Upper lobe of left lung (tissue), 6 donors: ENCODE measurements around the gene ABLIM2. TPM values are rescaled to one million over a fixed set of nuclear protein-coding genes. Genes with fewer than 3 reads are reported as not detected.

Experiments
- ATAC-seq, 2 donors: fragments of 200-7000 bp; cut with Tn5 transposase; one replicate each; pipeline ENCODE4 v1.9.1; 2022; ENCODE audit warnings: mild to moderate bottlenecking in 2 of 2, moderate library complexity in 2 of 2; ENCODE audit not compliant: low FRiP score in 2 of 2
- DNase-seq, 2 donors: peaks; one replicate each; pipeline ENCODE4 v3.0.0-alpha.2; 2019 to 2020
- H3K27ac ChIP-seq, 4 donors: fragments of 200-600 bp; sonication (generic); one replicate each; pipeline ENCODE4 v1.5.1; 2016 to 2019
- H3K27me3 ChIP-seq, 4 donors: fragments of 200-600 bp; sonication (generic); one replicate each; pipeline ENCODE4 v1.5.1; 2017 to 2019
- H3K36me3 ChIP-seq, 4 donors: fragments of 200-600 bp; sonication (generic); one replicate each; pipeline ENCODE4 v1.5.1; 2016 to 2019
- H3K4me1 ChIP-seq, 4 donors: fragments of 200-600 bp; sonication (generic); one replicate each; pipeline ENCODE4 v1.5.1; 2018 to 2019
- H3K4me3 ChIP-seq, 4 donors: fragments of 200-600 bp; sonication (generic); one replicate each; pipeline ENCODE4 v1.5.1; 2017 to 2019; ENCODE audit warnings: mild to moderate bottlenecking in 2 of 4, moderate library complexity in 1 of 4
- H3K9me3 ChIP-seq, 4 donors: fragments of 200-600 bp; sonication (generic); one replicate each; pipeline ENCODE4 v1.5.1; 2018 to 2019
- CTCF ChIP-seq, 6 experiments: fragments of 450-650 bp in 4 of 6; fragments of 200-600 bp in 2 of 6; sonication (generic) in 2 of 6; IDR thresholded peaks; one replicate each; pipeline ENCODE4 v1.5.1; 2016 to 2019; ENCODE audit warnings: antibody characterized with exemption in 6 of 6
- EP300 ChIP-seq, 4 donors: sonication (generic); formaldehyde crosslinking; IDR thresholded peaks; one replicate each; pipeline ENCODE4 v1.5.1; 2017; ENCODE audit warnings: antibody characterized with exemption in 4 of 4, control low read depth in 2 of 4
- POLR2A ChIP-seq, 4 donors: fragments of 450-650 bp; IDR thresholded peaks; one replicate each; pipeline ENCODE4 v1.5.1; 2016 to 2017; ENCODE audit warnings: antibody characterized with exemption in 4 of 4, mild to moderate bottlenecking in 2 of 4
- POLR2AphosphoS5 ChIP-seq, 2 donors: sonication (generic); formaldehyde crosslinking; IDR thresholded peaks; one replicate each; pipeline ENCODE4 v1.5.1; 2017; ENCODE audit warnings: antibody characterized with exemption in 2 of 2
- WGBS, 2 donors: methylation state at CpG; one replicate each; pipeline ENCODE4 v1.1.5; 2017 to 2018; 5-methylcytosine and 5-hydroxymethylcytosine counted together
- total RNA-seq, 6 donors: library from RNA; depleted of rRNA in 4 of 6; stranded (reverse); fragments of >200 nt in 4 of 6; gene quantifications; one replicate each; pipeline versions ENCODE4 v1.1.0 to v1.2.1, GENCODE V29; 2016 to 2021
- donor health status: DM: no; HTN: no; CAD: no; lungs with moderate emphysema.
- donor health status: DM: no; HTN: yes; CAD: no; lungs with severe emphysema.

ABLIM2 gene
- total RNA-seq, 6 donors from 2014 or later = 3.6 to 36.9 (median 8.1) TPM

GRCh38 chr4:8087921-8088495, 70.6 kb downstream of the ABLIM2 start:
- H3K27me3 ChIP-seq = no peaks in the 10 kb centered on the region
- no peak for ATAC-seq
- TF ChIP-seq POLR2AphosphoS5 (IDR thresholded peaks at IDR 0.05) = no peak
- TF ChIP-seq POLR2A (IDR thresholded peaks at IDR 0.05) = no peak
- TF ChIP-seq CTCF (IDR thresholded peaks at IDR 0.05) = no peak
- H3K4me3 ChIP-seq = no peak overlapping the region
- H3K9me3 ChIP-seq = peaks cover 0 to 3% (median 0%) of the 10 kb centered on the region in 4 donors
- 80 to 83% methylated on average over 14 to 18 of the region's 18 CpGs for WGBS, 2 donors
- no peaks in the 10 kb centered on the region for H3K36me3 ChIP-seq
- H3K4me1 ChIP-seq = no peaks in the 10 kb centered on the region
- no peak overlapping the region for H3K27ac ChIP-seq
- DNase-seq = no peak

DNA sequence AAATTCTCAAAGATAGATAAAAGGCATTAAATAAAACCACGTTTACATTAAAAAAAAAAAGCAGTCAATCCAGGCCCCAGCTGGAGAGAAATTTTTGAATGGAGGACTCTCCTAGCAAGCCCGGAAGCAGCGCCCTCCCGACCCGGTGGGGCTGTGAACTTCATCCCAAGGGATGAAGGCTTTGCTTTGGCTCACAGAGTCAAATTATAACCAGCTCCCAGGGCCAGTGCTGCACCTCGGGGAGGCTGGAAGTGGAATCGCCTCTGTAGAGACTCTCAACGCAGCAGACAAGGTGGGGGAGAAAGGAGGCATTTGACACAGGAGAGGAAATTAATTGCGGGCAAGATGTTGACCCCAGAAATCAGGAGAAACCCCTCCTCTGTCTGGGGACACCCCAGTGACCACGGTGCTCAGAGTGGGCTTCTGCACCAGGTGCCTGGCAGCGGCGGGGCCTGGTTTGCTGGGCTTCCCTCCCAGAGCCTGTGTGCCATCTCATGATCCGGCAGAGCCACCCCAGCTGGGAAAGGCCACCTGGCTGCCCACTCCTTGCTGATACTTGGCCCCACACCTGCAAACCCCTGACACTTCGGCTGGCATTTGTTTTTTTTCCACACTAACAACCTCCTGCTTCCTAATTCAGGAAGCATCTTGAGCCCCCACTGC, 71.7 kb downstream of the ABLIM2 start:
- Histone ChIP-seq H3K4me3 (no peak overlapping the region), H3K27ac (no peak overlapping the region), H3K4me1 (no peaks in the 10 kb centered on the region), H3K27me3 (no peaks in the 10 kb centered on the region), H3K9me3 (no peaks in the 10 kb centered on the region), H3K36me3 (no peaks in the 10 kb centered on the region)
- ATAC-seq (no peak), DNase-seq (no peak)
- no peak for TF ChIP-seq POLR2A (IDR thresholded peaks at IDR 0.05)
- TF ChIP-seq CTCF (IDR thresholded peaks at IDR 0.05) = no peak
- TF ChIP-seq POLR2AphosphoS5 (IDR thresholded peaks at IDR 0.05) = no peak
- no peak for TF ChIP-seq EP300 (IDR thresholded peaks at IDR 0.05)
- WGBS, 2 donors = 66 to 74% methylated on average over 13 to 14 of the region's 14 CpGs

DNA sequence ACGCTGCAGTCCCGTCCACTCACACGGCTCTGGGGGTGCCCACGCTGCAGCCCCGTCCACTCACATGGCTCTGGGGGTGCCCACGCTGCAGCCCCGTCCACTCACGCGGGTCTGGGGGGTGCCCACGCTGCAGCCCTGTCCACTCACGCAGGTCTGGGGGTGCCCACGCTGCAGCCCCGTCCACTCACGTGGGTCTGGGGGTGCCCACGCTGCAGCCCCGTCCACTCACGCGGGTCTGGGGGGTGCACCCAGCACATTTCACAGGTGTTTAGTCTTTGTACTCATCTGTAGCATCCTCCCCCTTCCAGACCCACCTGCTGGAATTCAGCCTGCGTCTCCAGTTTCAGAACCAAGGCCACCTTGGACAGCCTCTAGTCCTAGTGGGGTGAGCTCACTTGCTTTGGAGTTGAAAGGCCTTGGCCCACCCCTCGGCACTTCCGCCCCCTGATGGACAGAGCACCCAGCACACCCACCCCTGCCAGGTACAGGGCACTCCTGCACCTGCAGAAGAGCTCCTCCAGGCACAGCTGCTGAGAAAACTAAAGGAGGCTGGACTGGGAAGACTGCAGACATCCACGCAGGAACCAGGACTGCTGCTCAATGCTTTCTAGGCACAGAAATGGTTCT, 73.0 kb downstream of the ABLIM2 start:
- Histone ChIP-seq H3K9me3 (no peaks in the 10 kb centered on the region), H3K4me1 (no peaks in the 10 kb centered on the region), H3K27ac (no peak overlapping the region), H3K36me3 (no peaks in the 10 kb centered on the region), H3K4me3 (no peak overlapping the region), H3K27me3 (no peaks in the 10 kb centered on the region)
- no peak for DNase-seq
- ATAC-seq = no peak
- 74 to 89% methylated on average over 12 to 22 of the region's 22 CpGs for WGBS, 2 donors
- no peak for TF ChIP-seq EP300 (IDR thresholded peaks at IDR 0.05)
- no peak for TF ChIP-seq CTCF (IDR thresholded peaks at IDR 0.05)
- no peak for TF ChIP-seq POLR2A (IDR thresholded peaks at IDR 0.05)
- TF ChIP-seq POLR2AphosphoS5 (IDR thresholded peaks at IDR 0.05) = no peak

DNA sequence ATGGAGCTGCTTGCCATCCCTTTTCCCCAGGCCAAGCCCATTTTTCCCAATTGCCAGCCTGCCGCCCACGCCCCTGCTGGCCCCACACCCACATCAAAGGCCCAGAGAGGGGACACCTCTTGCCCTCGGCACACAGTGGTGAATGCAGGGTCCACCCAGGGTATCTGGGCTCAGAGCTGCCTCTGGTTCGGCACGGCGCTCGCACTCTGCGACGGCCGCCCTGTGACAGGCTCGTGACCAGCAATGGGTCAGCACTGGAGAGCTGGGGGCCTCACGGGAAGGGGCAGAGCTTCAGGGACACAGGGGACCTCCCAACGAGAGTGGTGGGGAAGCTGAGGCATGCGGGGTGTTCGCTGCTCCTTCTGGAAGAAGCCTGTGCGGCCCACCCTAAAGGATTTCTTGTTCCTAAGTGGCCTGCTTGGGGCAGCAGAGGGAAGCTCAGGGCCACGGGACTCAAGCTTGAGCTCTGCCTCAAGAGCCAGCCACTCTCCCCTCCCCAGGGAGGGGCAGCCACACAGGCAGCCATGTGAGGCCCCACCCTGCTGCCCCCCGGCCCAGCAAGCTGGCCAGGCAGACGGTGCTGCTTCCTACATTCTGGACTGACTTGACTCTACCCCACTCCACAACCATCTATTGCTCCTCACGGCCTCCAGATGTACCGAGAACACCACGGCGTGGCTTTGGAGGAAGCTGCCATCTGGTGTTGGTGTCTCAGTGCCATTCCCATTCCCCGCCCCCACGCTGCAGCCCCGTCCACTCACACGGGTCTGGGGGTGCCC, 73.7 kb downstream of the ABLIM2 start:
- 92 to 94% methylated on average over 16 to 27 of the region's 27 CpGs for whole genome bisulfite sequencing, 2 donors
- DNase-seq (no peak), ATAC-seq (no peak)
- Histone ChIP-seq H3K4me3 (no peak overlapping the region), H3K27ac (no peak overlapping the region), H3K9me3 (no peaks in the 10 kb centered on the region), H3K4me1 (no peaks in the 10 kb centered on the region), H3K27me3 (no peaks in the 10 kb centered on the region), H3K36me3 (no peaks in the 10 kb centered on the region)
- no peak for TF ChIP-seq CTCF (IDR thresholded peaks at IDR 0.05)
- TF ChIP-seq EP300 (IDR thresholded peaks at IDR 0.05) = no peak
- TF ChIP-seq POLR2AphosphoS5 (IDR thresholded peaks at IDR 0.05) = no peak
- TF ChIP-seq POLR2A (IDR thresholded peaks at IDR 0.05) = no peak
